Measurements from ENCODE around the gene CEBPE. TPM values are rescaled to one million over a fixed set of nuclear protein-coding genes. Genes with fewer than 3 reads are reported as not detected.

The CEBPE gene
- total RNA-seq (2021; ENCODE audit: unreplicated experiment) (not detected), Bru-seq, nascent RNA (not detected), BruChase-seq, experiment 1, labeled RNA remaining after a 6-hour chase (not detected), BruChase-seq, experiment 2, labeled RNA remaining after a 2-hour chase (not detected)
- not detected in 2 replicates for polyA plus RNA-seq (2012)
- long read RNA-seq: 0 reads

- TF ChIP-seq EGR1 (IDR thresholded peaks at IDR 0.05; ENCODE audit: low read depth): no peak
- no peak for TF ChIP-seq TCF7L2 (IDR thresholded peaks at IDR 0.05; ENCODE audit: borderline replicate concordance, extremely low read depth, insufficient read depth, insufficient read length)
- no peak for TF ChIP-seq ZNF274 (IDR thresholded peaks at IDR 0.05; ENCODE audit: low read depth, low read length)
- no peak for TF ChIP-seq POLR2AphosphoS5 (IDR thresholded peaks at IDR 0.05; ENCODE audit: low read depth, low read length)
- DNase-seq (ENCODE audit: low read depth, low spot score) (no peak), ATAC-seq (no peak)
- RAD21 ChIA-PET (ENCODE audit: low non-redundant PET in 1 of 2, low total read pairs in 2 of 2, uncharacterized antibody in 2 of 2, unreplicated experiment in 2 of 2): interaction anchor here in 1 of 2 experiments (0.6 to 0.8 kb wide), 2 partner anchors 66 to 68 kb away, joined by 4 read pairs; no protein-coding TSS in a partner anchor
- Histone ChIP-seq H3K9ac (ENCODE audit: low read length) (no peak within 1 kb of the TSS), H2AFZ (ENCODE audit: low read depth, low read length, poor library complexity, severe bottlenecking) (no peak within 1 kb of the TSS), H3K36me3 (ENCODE audit: control insufficient read depth in 1 of 2, insufficient read depth in 2 of 2, low read length in 2 of 2) (no peaks in the 10 kb centered on the region), H4K20me1 (ENCODE audit: insufficient read depth) (no peaks in the 10 kb centered on the region), H3K9me2 (ENCODE audit: insufficient read depth) (no peaks in the 10 kb centered on the region), H3K27ac (ENCODE audit: low read depth, low read length) (no peak within 1 kb of the TSS), H3K4me1 (ENCODE audit: control insufficient read depth in 1 of 2, insufficient read depth in 2 of 2, low read length in 2 of 2) (peaks cover 12 to 23% of the 10 kb centered on the region in 2 experiments), H3K9me3 (ENCODE audit: control insufficient read depth in 1 of 2, insufficient read depth in 1 of 2, low read depth in 1 of 2, low read length in 2 of 2) (no peaks in the 10 kb centered on the region), H3K4me2 (ENCODE audit: low read length) (no peak within 1 kb of the TSS), H3K27me3 (ENCODE audit: insufficient read depth, low read length) (no peaks in the 10 kb centered on the region), H3K4me3 (replicated peaks in 1 of 2; ENCODE audit: low read depth in 1 of 2, low read length in 2 of 2) (no peak within 1 kb of the TSS), H3K79me2 (ENCODE audit: insufficient read depth, low read length) (no peaks in the 10 kb centered on the region)
- POLR2A ChIA-PET: no interaction called here
- CTCF ChIA-PET: interaction anchor here (2.1 to 4.3 kb wide), 2 partner anchors 50 to 67 kb away, joined by 7 to 162 read pairs; partner anchors contain the start of gene SLC7A8
- BruUV-seq (replicated peaks): no TSS peak
- intact Hi-C loops (cut with micrococcal nuclease): no loop called here
These were observed at the start of gene CEBPE for GRCh38 chr14:23118506-23119362. Gene CEBPE (minus strand): TSS chr14:23119255. CDS start chr14:23119091, 164 bp downstream.

- no TSS peak for BruUV-seq (replicated peaks)
- no peaks in the 10 kb centered on the region for H3K9me2 ChIP-seq (ENCODE audit: insufficient read depth)
- no peaks in the 10 kb centered on the region for H3K36me3 ChIP-seq (ENCODE audit: control insufficient read depth in 1 of 2, insufficient read depth in 2 of 2, low read length in 2 of 2)
- ChIA-PET POLR2A (no interaction called here), RAD21 (ENCODE audit: low non-redundant PET in 1 of 2, low total read pairs in 2 of 2, uncharacterized antibody in 2 of 2, unreplicated experiment in 2 of 2) (no interaction called here), CTCF (interaction anchor here (1.0 kb wide), 1 partner anchor 48 kb away, joined by 4 read pairs; no protein-coding TSS in a partner anchor)
- H3K79me2 ChIP-seq (ENCODE audit: insufficient read depth, low read length): no peaks in the 10 kb centered on the region
- no peaks in the 10 kb centered on the region for H3K9me3 ChIP-seq (ENCODE audit: control insufficient read depth in 1 of 2, insufficient read depth in 1 of 2, low read depth in 1 of 2, low read length in 2 of 2)
- no peak overlapping the region for H2AFZ ChIP-seq (ENCODE audit: low read depth, low read length, poor library complexity, severe bottlenecking)
- no peak overlapping the region for H3K9ac ChIP-seq (ENCODE audit: low read length)
- no peak overlapping the region for H3K4me3 ChIP-seq (replicated peaks in 1 of 2; ENCODE audit: low read depth in 1 of 2, low read length in 2 of 2)
- no peaks in the 10 kb centered on the region for H3K27me3 ChIP-seq (ENCODE audit: insufficient read depth, low read length)
- no peak overlapping the region for H3K4me2 ChIP-seq (ENCODE audit: low read length)
- no peak overlapping the region for H3K27ac ChIP-seq (ENCODE audit: low read depth, low read length)
- intact Hi-C loops (cut with micrococcal nuclease): no loop called here
- no peaks in the 10 kb centered on the region for H4K20me1 ChIP-seq (ENCODE audit: insufficient read depth)
- H3K4me1 ChIP-seq (ENCODE audit: control insufficient read depth in 1 of 2, insufficient read depth in 2 of 2, low read length in 2 of 2): no peaks in the 10 kb centered on the region
- ATAC-seq (no peak), DNase-seq (ENCODE audit: low read depth, low spot score) (no peak)
- no peak for TF ChIP-seq EGR1 (IDR thresholded peaks at IDR 0.05; ENCODE audit: low read depth)
- TF ChIP-seq MAX (IDR thresholded peaks at IDR 0.05): no peak
- no peak for TF ChIP-seq ZFX (IDR thresholded peaks at IDR 0.05)
- TF ChIP-seq SIN3A (IDR thresholded peaks at IDR 0.05; ENCODE audit: low read depth): no peak
- TF ChIP-seq EZH2phosphoT487 (IDR thresholded peaks at IDR 0.05; ENCODE audit: borderline replicate concordance): no peak
- no peak for TF ChIP-seq CTCF (IDR thresholded peaks at IDR 0.05 in 2 of 3, conservative IDR thresholded peaks at IDR 0.05 in 1 of 3; ENCODE audit: borderline replicate concordance in 1 of 3, insufficient read depth in 1 of 3, low read depth in 2 of 3, low read length in 2 of 3)
- no peak for TF ChIP-seq FOSL1 (IDR thresholded peaks at IDR 0.05; ENCODE audit: low read depth)
- no peak for TF ChIP-seq ZBTB33 (IDR thresholded peaks at IDR 0.05; ENCODE audit: extremely low read depth, insufficient replicate concordance, low read length)
- no peak for TF ChIP-seq SRF (IDR thresholded peaks at IDR 0.05; ENCODE audit: low read depth)
- no peak for TF ChIP-seq ELF1 (IDR thresholded peaks at IDR 0.05; ENCODE audit: borderline replicate concordance, low read depth)
- TF ChIP-seq POLR2AphosphoS5 (IDR thresholded peaks at IDR 0.05; ENCODE audit: low read depth, low read length): no peak
- no peak for TF ChIP-seq EZH2 (IDR thresholded peaks at IDR 0.05)
- no peak for TF ChIP-seq JUND (IDR thresholded peaks at IDR 0.05)
These were observed 49.2 kb upstream of the CEBPE start for GRCh38 chr14:23168246-23168645.
